SH-SY5Y (cell line): ENCODE data around the gene FNDC3A.

Experiments
- GATA2 ChIP-seq: IDR thresholded peaks from 2 replicates; pipeline ENCODE4 v1.6.1; 2011; ENCODE audit warnings: mild to moderate bottlenecking, low read depth, low read length
- GATA3 ChIP-seq: IDR thresholded peaks from 2 replicates; pipeline ENCODE4 v1.6.1; 2011; ENCODE audit warnings: low read depth, mild to moderate bottlenecking, low read length, moderate library complexity

- TF ChIP-seq GATA2 (no peak), GATA3 (no peak)
Observed at GRCh38 chr13:49245101-49245500, 269.4 kb downstream of the FNDC3A start.
